GM19468 (cell line): ENCODE data around the gene HSPA1L.

ENCODE experiments used
- ATAC-seq: cut with Tn5 transposase; IDR thresholded peaks from one replicate; pipeline ENCODE4 v1.9.1; 2021; ENCODE audit warnings: mild to moderate bottlenecking, moderate library complexity, moderate number of reproducible peaks; ENCODE audit not compliant: unreplicated experiment; ENCODE audit errors: extremely low read depth

The HSPA1L gene

GRCh38 chr6:31785475-31785874 is 29.6 kb downstream of the HSPA1L start:
- ATAC-seq, result no peak

- no peak for ATAC-seq
Observed at GRCh38 chr6:31784098-31784925, 30.8 kb downstream of the HSPA1L start.

DNA sequence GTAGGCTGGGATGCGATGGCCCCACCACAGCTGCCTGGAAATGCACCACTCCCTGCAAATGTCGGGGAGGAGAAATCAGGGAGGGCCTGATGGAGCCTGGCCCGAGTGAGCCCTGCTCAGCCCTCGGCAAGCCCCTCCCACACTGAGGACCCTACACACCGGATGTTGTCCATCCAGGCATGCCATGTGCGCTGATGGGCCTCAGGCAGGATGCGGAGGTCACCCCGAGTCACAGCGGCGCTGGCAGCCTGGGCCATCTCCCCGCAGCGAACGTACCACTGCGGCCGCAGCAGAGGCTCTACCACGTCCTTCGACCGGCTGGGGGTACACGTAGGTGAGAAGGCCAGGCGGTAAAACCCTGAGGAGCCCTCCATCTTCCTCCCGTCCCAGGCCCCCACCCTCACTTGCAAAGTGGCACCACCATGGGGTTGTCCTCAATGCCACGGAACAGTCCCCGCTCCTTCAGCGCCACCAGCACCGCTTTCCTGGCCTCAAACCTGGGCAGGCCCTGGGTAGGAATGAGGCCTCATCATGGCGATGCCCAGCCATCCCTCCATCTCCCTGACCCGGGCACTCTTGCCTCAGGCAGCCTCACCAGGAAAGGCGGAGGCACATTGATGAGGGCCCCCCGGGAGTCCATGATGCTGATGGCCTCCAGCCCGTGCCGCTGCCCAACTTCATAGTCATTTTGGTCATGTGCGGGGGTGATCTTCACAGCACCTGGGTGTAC is 32.8 kb downstream of the HSPA1L start:
- ATAC-seq, result no peak

GRCh38 chr6:31781244-31782125 is 33.6 kb downstream of the HSPA1L start:
- ATAC-seq, result no peak

DNA sequence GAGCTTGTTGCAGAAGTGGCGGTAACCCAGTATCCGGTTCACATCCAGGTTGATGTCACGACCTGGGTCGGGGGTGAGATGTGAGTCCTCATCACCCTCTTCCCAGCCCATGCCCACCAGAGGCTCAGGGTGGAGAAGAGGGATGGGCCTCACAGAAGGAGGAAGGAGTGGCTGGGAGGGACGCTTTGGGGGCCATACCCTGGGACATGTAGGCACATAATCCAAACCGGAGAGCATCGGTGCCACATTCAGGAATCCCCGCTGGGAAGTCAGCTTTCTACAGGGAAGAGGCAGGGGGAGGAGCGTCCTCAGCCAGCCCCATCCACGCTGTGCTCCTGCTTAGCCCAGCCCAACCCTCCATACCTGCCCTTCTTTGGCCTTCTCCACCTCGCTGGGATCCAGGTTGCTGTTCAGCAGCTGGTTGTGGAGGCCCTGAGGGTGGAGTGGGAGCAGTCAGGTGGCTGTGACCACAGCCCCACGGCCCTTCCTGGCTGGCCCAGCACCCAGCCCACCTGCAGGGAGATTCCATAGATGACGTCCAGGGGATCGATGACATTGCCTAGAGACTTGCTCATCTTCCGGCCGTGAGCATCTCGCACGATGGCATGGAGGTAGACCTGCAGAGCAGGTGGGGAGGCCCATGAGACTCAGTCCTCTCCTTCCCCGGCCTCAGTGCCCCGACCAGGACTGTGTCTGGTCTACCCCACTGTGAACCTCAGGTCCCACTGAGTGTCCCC is 34.4 kb downstream of the HSPA1L start:
- ATAC-seq, result no peak

DNA sequence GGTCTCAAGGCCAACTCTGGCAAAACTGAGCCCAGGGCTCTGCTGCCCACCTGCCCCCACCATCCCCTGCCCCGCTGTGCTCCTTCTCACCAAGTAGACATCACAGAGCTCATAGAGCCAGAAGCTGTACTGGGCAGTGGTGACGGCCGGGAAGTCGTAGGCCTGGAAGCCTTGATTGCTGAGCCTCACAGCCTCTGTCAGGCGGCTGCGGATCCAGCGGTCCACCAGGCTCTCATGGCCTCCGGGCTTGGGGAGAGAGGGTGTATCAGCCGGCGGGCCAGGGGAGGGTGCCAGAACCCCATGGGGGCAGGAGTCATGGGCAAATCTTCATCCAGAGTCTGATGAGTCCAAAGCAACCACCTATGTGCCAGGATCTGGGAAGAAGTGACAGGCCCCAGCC is 35.2 kb downstream of the HSPA1L start:
- no peak for ATAC-seq

DNA sequence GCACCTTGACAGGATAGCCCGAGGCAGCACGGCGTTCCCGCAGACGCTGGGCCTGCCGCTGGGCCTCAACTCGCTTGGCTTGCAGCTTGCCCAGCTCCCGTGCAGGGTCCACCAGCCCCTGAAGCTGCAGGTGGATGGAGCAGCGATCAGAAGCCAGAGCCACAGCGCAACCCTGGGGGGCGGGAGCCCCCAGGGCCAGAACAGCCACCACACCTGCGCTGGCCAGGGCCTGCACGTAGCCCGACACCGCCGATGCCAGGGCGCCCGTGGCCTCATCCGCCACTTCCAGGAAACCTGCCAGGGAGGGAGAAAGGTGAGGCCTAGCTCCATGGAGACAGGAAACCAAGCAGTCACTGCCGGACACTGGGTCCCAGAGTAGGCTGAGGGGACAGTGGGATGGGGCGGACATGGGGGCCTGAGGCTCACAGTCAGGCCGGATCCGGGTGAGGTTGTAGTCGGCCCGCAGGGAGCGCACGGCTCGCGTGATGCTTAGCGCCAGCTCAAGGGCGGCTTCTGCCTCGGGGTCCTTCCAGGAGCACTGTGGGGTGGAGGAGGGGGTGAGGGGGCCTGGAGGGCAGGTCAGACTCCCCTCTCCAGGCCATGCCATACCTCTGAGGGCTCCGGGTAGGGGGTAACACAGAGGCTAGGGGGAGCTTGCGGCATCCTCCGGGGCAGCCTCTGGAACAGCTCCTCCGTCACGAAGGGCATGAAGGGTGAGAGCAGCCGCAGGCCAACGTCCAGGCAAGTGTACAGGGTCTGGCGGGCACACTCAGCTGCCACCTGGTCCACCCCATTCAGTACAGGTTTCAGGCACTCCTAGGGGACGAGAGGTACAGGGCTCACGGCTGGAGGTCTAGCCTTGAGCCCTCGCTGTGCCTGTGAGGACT is 35.8 kb downstream of the HSPA1L start:
- ATAC-seq, result no peak

- no peak for ATAC-seq
Observed at GRCh38 chr6:31778193-31778592, 36.9 kb downstream of the HSPA1L start.

- no peak for ATAC-seq
Observed at GRCh38 chr6:31777667-31778050, 37.4 kb downstream of the HSPA1L start.

DNA sequence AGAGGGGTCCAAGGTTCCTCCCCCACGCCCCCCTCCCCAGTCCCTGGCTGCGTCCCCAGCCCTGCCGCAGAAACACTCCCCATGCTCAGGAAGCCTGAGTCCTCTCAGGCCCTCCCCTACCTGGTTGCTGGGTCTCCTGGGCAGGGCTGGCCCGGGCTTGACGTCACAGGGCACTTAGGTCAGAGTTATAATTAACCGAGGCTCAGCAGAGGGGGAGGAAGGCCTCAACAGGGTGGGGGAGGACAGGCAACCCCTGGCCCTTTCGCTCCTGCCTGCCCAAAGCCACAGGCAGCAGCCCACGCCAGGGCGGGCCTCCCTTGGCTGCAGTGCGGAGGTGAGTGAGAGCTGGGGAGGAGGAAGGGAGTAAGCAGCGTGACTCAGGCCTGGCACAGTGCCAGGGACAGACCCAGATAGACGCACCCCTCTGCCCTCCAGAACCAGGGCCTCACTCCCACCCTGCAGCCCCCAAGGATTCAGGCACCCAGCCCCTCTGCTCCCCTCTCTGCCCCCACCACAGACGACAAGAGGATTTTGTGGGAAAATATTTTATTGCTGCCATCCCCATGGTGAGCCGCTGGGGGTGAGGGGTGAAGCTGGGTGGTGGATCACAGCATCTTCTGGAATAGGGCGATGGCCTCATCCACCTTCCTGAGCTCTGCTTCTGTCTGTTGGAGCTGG is 38.0 kb downstream of the HSPA1L start, which contains the start of gene VWA7:
Gene VWA7, minus strand, starts transcription at position 340 of the 678 bp plus-strand sequence. CDS start 549 bp downstream, outside the sequence.
- no peak for ATAC-seq

DNA sequence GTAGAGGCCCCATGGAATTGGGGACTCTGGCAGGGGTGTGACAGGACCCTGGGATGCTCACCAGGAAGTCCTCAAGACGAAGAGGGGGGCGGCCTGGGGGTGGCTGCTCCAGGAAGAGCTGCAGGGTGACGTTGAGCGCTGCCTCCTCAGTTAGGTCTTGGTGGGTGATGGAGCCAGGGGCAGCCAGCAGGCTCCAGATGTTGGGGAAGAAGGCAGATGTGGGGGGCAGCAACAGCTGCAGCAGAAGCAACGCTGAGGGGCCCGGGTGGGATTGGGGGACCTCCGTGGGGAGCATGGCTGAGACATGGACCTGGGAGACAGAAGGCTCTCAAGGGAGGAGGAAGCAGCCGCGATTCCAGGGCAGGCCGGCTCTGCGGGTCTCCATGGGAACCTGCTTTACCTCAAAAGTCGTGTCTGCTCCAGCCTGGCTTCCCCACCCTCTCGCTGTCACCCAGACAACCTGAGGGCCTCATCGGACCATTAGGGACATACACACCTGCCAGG is 38.5 kb downstream of the HSPA1L start:
- no peak for ATAC-seq

GRCh38 chr6:31775633-31776484 is 39.2 kb downstream of the HSPA1L start:
- no peak for ATAC-seq

GRCh38 chr6:31775184-31775583 is 39.9 kb downstream of the HSPA1L start:
- no peak for ATAC-seq

DNA sequence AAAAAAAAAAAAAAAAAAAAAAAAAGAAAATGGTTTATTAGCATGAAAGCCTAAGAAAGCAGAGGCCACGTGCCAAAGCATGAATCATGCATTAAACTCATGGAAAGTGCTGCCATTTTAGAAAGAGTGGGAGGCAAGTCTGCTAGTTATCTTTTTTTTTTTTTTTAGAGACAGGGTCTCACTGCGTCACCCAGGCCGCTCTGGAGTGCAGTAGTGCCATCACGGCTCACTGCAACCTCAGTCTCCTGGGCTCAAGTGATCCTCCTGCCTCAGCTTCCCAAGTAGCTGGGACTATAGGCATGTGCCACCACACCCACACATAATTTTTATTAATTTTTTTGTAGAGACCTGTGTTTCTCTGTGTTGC is 43.1 kb downstream of the HSPA1L start:
- ATAC-seq, result no peak

DNA sequence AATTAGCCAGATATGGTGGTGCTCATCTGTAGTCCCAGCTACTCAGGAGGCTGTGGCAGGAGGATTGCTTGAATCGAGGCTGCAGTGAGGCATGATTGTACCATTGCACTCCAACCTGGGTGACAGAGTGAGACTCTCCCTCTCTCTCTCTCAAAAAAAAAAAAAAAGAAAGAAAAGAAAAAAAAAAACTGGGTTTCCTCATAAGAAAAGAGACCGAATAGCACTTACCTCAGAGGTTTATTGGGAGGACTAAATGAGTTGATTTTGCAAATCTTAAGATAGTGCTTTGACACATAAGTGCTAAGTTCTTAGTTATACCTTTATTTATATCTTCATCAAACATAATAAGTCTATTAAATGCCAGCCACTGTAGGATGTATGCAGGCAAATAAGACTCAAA is 44.2 kb downstream of the HSPA1L start:
- ATAC-seq, result no peak

DNA sequence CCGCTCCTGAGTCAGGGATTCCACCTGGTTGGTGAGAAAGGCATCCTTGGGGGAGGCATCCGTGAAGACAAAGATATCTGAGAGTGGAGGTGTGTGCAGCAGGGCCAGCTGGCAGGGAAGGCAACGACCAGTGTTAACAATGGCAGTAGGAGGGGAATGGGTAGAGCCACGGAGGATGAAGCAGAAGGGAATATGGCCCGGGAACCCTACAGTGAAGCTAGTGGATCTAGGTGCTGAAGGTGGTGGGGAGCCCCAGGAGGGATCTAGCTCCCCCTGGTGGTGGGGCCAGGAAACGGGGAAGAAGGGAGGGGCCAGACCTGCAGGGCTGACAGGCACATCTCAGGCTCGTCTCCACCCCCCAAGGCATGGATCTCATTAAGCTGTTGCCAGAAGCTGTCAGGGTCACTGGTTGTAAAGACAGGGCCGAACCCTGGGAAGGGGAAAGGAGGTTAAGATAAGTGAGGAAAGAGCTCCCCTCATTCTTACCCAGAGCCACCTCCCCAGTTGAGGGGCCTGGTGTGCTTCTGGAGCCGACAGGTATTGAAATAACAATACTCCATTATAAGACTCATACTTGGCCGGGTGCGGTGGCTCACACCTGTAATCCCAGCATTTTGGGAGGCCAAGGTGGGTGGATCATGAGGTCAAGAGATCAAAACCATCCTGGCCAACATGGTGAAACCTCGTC is 45.3 kb downstream of the HSPA1L start:
- no peak for ATAC-seq
